IPS-18a (cell line): ENCODE measurements around the gene HSD17B13.
"Not testable (repeated sequence)": the region's sequence is repeated elsewhere in the genome, so short reads cannot be mapped to it uniquely, and the experiment has no call there.

Source experiments
- H3K27ac ChIP-seq: one replicate; pipeline ENCODE4 v1.5.1; 2013; ENCODE audit warnings: low read length
- H3K27me3 ChIP-seq: one replicate; pipeline ENCODE4 v1.6.1; 2013; ENCODE audit warnings: mild to moderate bottlenecking, low read length; ENCODE audit not compliant: control insufficient read depth, insufficient read depth
- H3K36me3 ChIP-seq: one replicate; pipeline ENCODE4 v1.6.1; 2013; ENCODE audit warnings: low read depth, low read length; ENCODE audit not compliant: control insufficient read depth
- H3K4me1 ChIP-seq: one replicate; pipeline ENCODE4 v1.6.1; 2013; ENCODE audit warnings: low read depth, low read length; ENCODE audit not compliant: control insufficient read depth
- H3K4me3 ChIP-seq: one replicate; pipeline ENCODE4 v1.5.1; 2013; ENCODE audit warnings: low read length
- H3K9ac ChIP-seq: one replicate; pipeline ENCODE4 v1.6.1; 2013; ENCODE audit warnings: mild to moderate bottlenecking, low read length, moderate library complexity
- H3K9me3 ChIP-seq: one replicate; pipeline ENCODE4 v1.6.1; 2013; ENCODE audit warnings: low read depth, low read length; ENCODE audit not compliant: control insufficient read depth

The HSD17B13 gene

GRCh38 chr4:87342872-87343271, 20.2 kb upstream of the HSD17B13 start:
- H3K27me3 ChIP-seq, result no peaks in the 10 kb centered on the region
- no peak overlapping the region for H3K4me3 ChIP-seq
- no peak overlapping the region for H3K27ac ChIP-seq
- no peaks in the 10 kb centered on the region for H3K4me1 ChIP-seq
- no peaks in the 10 kb centered on the region for H3K36me3 ChIP-seq
- H3K9ac ChIP-seq, result no peak overlapping the region
- no peaks in the 10 kb centered on the region for H3K9me3 ChIP-seq

GRCh38 chr4:87341954-87342635, 19.4 kb upstream of the HSD17B13 start:
- H3K4me3 ChIP-seq, H3K27me3 ChIP-seq, H3K36me3 ChIP-seq, H3K27ac ChIP-seq, H3K9me3 ChIP-seq, H3K9ac ChIP-seq, H3K4me1 ChIP-seq: not testable (repeated sequence)

GRCh38 chr4:87339440-87339839, 16.8 kb upstream of the HSD17B13 start:
- H3K36me3 ChIP-seq, result no peaks in the 10 kb centered on the region

GRCh38 chr4:87337361-87337760, 14.7 kb upstream of the HSD17B13 start:
- Histone ChIP-seq H3K4me3 (no peak overlapping the region), H3K9me3 (peaks cover 7% of the 10 kb centered on the region), H3K9ac (no peak overlapping the region), H3K4me1 (peaks cover 4% of the 10 kb centered on the region), H3K36me3 (no peaks in the 10 kb centered on the region), H3K27me3 (no peaks in the 10 kb centered on the region), H3K27ac (no peak overlapping the region)

More at GRCh38 chr4:87339440-87339839, 16.8 kb upstream of the HSD17B13 start:
- Histone ChIP-seq H3K4me1 (peaks cover 4% of the 10 kb centered on the region), H3K9me3 (no peaks in the 10 kb centered on the region), H3K27ac (no peak overlapping the region), H3K4me3 (no peak overlapping the region), H3K27me3 (no peaks in the 10 kb centered on the region), H3K9ac (no peak overlapping the region)

GRCh38 chr4:87333267-87333666, 10.6 kb upstream of the HSD17B13 start:
- H3K36me3 ChIP-seq, result no peaks in the 10 kb centered on the region
- H3K9me3 ChIP-seq, result peaks cover 7% of the 10 kb centered on the region
- no peaks in the 10 kb centered on the region for H3K27me3 ChIP-seq
- H3K4me3 ChIP-seq, result no peak overlapping the region
- peaks cover 4% of the 10 kb centered on the region for H3K4me1 ChIP-seq
- H3K27ac ChIP-seq, result no peak overlapping the region
- H3K9ac ChIP-seq, result no peak overlapping the region

GRCh38 chr4:87330761-87331160, 8.1 kb upstream of the HSD17B13 start:
- H3K9ac ChIP-seq, result no peak overlapping the region
- H3K4me1 ChIP-seq, result no peaks in the 10 kb centered on the region
- H3K27ac ChIP-seq, result no peak overlapping the region
- H3K4me3 ChIP-seq, result no peak overlapping the region
- H3K9me3 ChIP-seq, result peaks cover 7% of the 10 kb centered on the region
- no peaks in the 10 kb centered on the region for H3K27me3 ChIP-seq
- H3K36me3 ChIP-seq, result no peaks in the 10 kb centered on the region

GRCh38 chr4:87327136-87327535, 4.5 kb upstream of the HSD17B13 start:
- H3K4me1 ChIP-seq, result no peaks in the 10 kb centered on the region
- no peak overlapping the region for H3K27ac ChIP-seq
- no peak overlapping the region for H3K4me3 ChIP-seq
- no peaks in the 10 kb centered on the region for H3K9me3 ChIP-seq
- no peak overlapping the region for H3K9ac ChIP-seq
- no peaks in the 10 kb centered on the region for H3K27me3 ChIP-seq
- no peaks in the 10 kb centered on the region for H3K36me3 ChIP-seq

- Histone ChIP-seq H3K4me3 (no peak overlapping the region), H3K27ac (no peak overlapping the region), H3K9ac (no peak overlapping the region), H3K9me3 (no peaks in the 10 kb centered on the region), H3K36me3 (no peaks in the 10 kb centered on the region), H3K27me3 (no peaks in the 10 kb centered on the region), H3K4me1 (no peaks in the 10 kb centered on the region)
These were observed 3.8 kb upstream of the HSD17B13 start for GRCh38 chr4:87326460-87326859.

GRCh38 chr4:87321888-87322287, 794 bp downstream of the HSD17B13 start:
- Histone ChIP-seq H3K27me3 (no peaks in the 10 kb centered on the region), H3K4me1 (no peaks in the 10 kb centered on the region), H3K9me3 (no peaks in the 10 kb centered on the region), H3K9ac (no peak overlapping the region), H3K4me3 (no peak overlapping the region), H3K36me3 (no peaks in the 10 kb centered on the region), H3K27ac (no peak overlapping the region)

GRCh38 chr4:87317527-87317926, 5.2 kb downstream of the HSD17B13 start:
- Histone ChIP-seq H3K9me3 (no peaks in the 10 kb centered on the region), H3K27ac (no peak overlapping the region), H3K36me3 (no peaks in the 10 kb centered on the region)

GRCh38 chr4:87316961-87317360, 5.7 kb downstream of the HSD17B13 start:
- Histone ChIP-seq H3K27me3 (no peaks in the 10 kb centered on the region), H3K36me3 (no peaks in the 10 kb centered on the region), H3K4me3 (no peak overlapping the region), H3K9ac (no peak overlapping the region), H3K4me1 (no peaks in the 10 kb centered on the region), H3K9me3 (no peaks in the 10 kb centered on the region), H3K27ac (no peak overlapping the region)

More at GRCh38 chr4:87317527-87317926, 5.2 kb downstream of the HSD17B13 start:
- Histone ChIP-seq H3K4me1 (no peaks in the 10 kb centered on the region), H3K27me3 (no peaks in the 10 kb centered on the region), H3K4me3 (no peak overlapping the region), H3K9ac (no peak overlapping the region)

- not testable (repeated sequence) for H3K9ac ChIP-seq, H3K4me3 ChIP-seq, H3K9me3 ChIP-seq, H3K27ac ChIP-seq, H3K27me3 ChIP-seq, H3K36me3 ChIP-seq, H3K4me1 ChIP-seq
These were observed 7.7 kb downstream of the HSD17B13 start for GRCh38 chr4:87315000-87315399.
